HUES6 (cell line): ENCODE measurements around the gene CLCN5.

ENCODE experiments used
- H3K27ac ChIP-seq: 2 replicates; pipeline ENCODE4 v1.7.0; 2013; ENCODE audit warnings: low read depth, mild to moderate bottlenecking, low read length, inconsistent platforms
- H3K27me3 ChIP-seq: 2 replicates; pipeline ENCODE4 v1.6.1; 2013; ENCODE audit warnings: low read length; ENCODE audit not compliant: control insufficient read depth, insufficient read depth
- H3K36me3 ChIP-seq: 2 replicates; pipeline ENCODE4 v1.6.1; 2013; ENCODE audit warnings: low read length; ENCODE audit not compliant: control insufficient read depth, insufficient read depth
- H3K4me1 ChIP-seq: 2 replicates; pipeline ENCODE4 v1.6.1; 2013; ENCODE audit warnings: low read length; ENCODE audit not compliant: control insufficient read depth, insufficient read depth
- H3K4me3 ChIP-seq: 2 replicates; pipeline ENCODE4 v1.5.1; 2013; ENCODE audit warnings: low read depth, low read length
- H3K9ac ChIP-seq: one replicate; pipeline ENCODE4 v1.6.1; 2013; ENCODE audit warnings: mild to moderate bottlenecking, low read length
- H3K9me3 ChIP-seq: 2 replicates; pipeline ENCODE4 v1.6.1; 2013; ENCODE audit warnings: low read depth, low read length; ENCODE audit not compliant: control insufficient read depth, insufficient read depth

The CLCN5 gene

GRCh38 chrX:49934148-49934547 lies 11.8 kb downstream of the CLCN5 start:
- no peak overlapping the region for H3K9ac ChIP-seq
- no peak overlapping the region for H3K27ac ChIP-seq
- H3K9me3 ChIP-seq = peaks cover 10% of the 10 kb centered on the region; the same call in 1 of the 2 replicates
- no peaks in the 10 kb centered on the region for H3K27me3 ChIP-seq
- no peak overlapping the region for H3K4me3 ChIP-seq
- no peaks in the 10 kb centered on the region for H3K36me3 ChIP-seq
- no peaks in the 10 kb centered on the region for H3K4me1 ChIP-seq

GRCh38 chrX:49934729-49935128 lies 12.3 kb downstream of the CLCN5 start:
- Histone ChIP-seq H3K4me3 (no peak overlapping the region), H3K9me3 (peaks cover 10% of the 10 kb centered on the region; the same call in 1 of the 2 replicates), H3K9ac (no peak overlapping the region), H3K36me3 (no peaks in the 10 kb centered on the region), H3K27ac (no peak overlapping the region), H3K27me3 (no peaks in the 10 kb centered on the region), H3K4me1 (no peaks in the 10 kb centered on the region)

GRCh38 chrX:49947781-49948180 lies 25.4 kb downstream of the CLCN5 start:
- no peak overlapping the region for H3K4me3 ChIP-seq
- no peaks in the 10 kb centered on the region for H3K4me1 ChIP-seq
- no peaks in the 10 kb centered on the region for H3K27me3 ChIP-seq
- no peak overlapping the region for H3K9ac ChIP-seq
- no peak overlapping the region for H3K27ac ChIP-seq
- H3K9me3 ChIP-seq = no peaks in the 10 kb centered on the region
- no peaks in the 10 kb centered on the region for H3K36me3 ChIP-seq

- Histone ChIP-seq H3K27ac (no peak overlapping the region), H3K36me3 (no peaks in the 10 kb centered on the region), H3K27me3 (no peaks in the 10 kb centered on the region), H3K9ac (no peak overlapping the region), H3K9me3 (no peaks in the 10 kb centered on the region), H3K4me3 (no peak overlapping the region), H3K4me1 (no peaks in the 10 kb centered on the region)
Measured at GRCh38 chrX:49949961-49950360, 27.6 kb downstream of the CLCN5 start.

- Histone ChIP-seq H3K36me3 (no peaks in the 10 kb centered on the region), H3K9me3 (no peaks in the 10 kb centered on the region; the same call in 1 of the 2 replicates), H3K4me1 (no peaks in the 10 kb centered on the region), H3K27ac (no peak overlapping the region), H3K9ac (no peak overlapping the region), H3K27me3 (no peaks in the 10 kb centered on the region), H3K4me3 (no peak overlapping the region)
Measured at GRCh38 chrX:49951524-49952193, 29.3 kb downstream of the CLCN5 start.

- Histone ChIP-seq H3K36me3 (no peaks in the 10 kb centered on the region), H3K4me3 (no peak overlapping the region), H3K9ac (no peak overlapping the region), H3K9me3 (peaks cover 3% of the 10 kb centered on the region; the same call in 1 of the 2 replicates), H3K4me1 (no peaks in the 10 kb centered on the region), H3K27ac (no peak overlapping the region), H3K27me3 (no peaks in the 10 kb centered on the region)
Measured at GRCh38 chrX:49956313-49956712, 33.9 kb downstream of the CLCN5 start.

- no peaks in the 10 kb centered on the region for H3K4me1 ChIP-seq
- H3K9me3 ChIP-seq = peaks cover 3% of the 10 kb centered on the region; the same call in 1 of the 2 replicates
- H3K27me3 ChIP-seq = no peaks in the 10 kb centered on the region
- no peaks in the 10 kb centered on the region for H3K36me3 ChIP-seq
- no peak overlapping the region for H3K4me3 ChIP-seq
- no peak overlapping the region for H3K27ac ChIP-seq
- no peak overlapping the region for H3K9ac ChIP-seq
Measured at GRCh38 chrX:49958727-49959485, 36.5 kb downstream of the CLCN5 start.

- Histone ChIP-seq H3K4me3 (no peak overlapping the region), H3K9ac (no peak overlapping the region), H3K27ac (no peak overlapping the region), H3K27me3 (no peaks in the 10 kb centered on the region), H3K9me3 (peaks cover 3% of the 10 kb centered on the region; the same call in 1 of the 2 replicates), H3K36me3 (no peaks in the 10 kb centered on the region), H3K4me1 (no peaks in the 10 kb centered on the region)
Measured at GRCh38 chrX:49959602-49960001, 37.2 kb downstream of the CLCN5 start.

GRCh38 chrX:49960061-49960460 lies 37.7 kb downstream of the CLCN5 start:
- H3K27ac ChIP-seq = no peak overlapping the region
- H3K36me3 ChIP-seq = no peaks in the 10 kb centered on the region
- H3K4me3 ChIP-seq = no peak overlapping the region
- no peaks in the 10 kb centered on the region for H3K4me1 ChIP-seq
- H3K27me3 ChIP-seq = no peaks in the 10 kb centered on the region
- H3K9me3 ChIP-seq = peaks cover 3% of the 10 kb centered on the region; the same call in 1 of the 2 replicates
- no peak overlapping the region for H3K9ac ChIP-seq

- Histone ChIP-seq H3K9ac (no peak overlapping the region), H3K27me3 (no peaks in the 10 kb centered on the region), H3K36me3 (no peaks in the 10 kb centered on the region), H3K27ac (no peak overlapping the region), H3K9me3 (0 out of 2 replicates have a peak, but pooled peaks cover 3% of the 10 kb centered on the region), H3K4me1 (no peaks in the 10 kb centered on the region), H3K4me3 (no peak overlapping the region)
Measured at GRCh38 chrX:49970674-49971073, 48.3 kb downstream of the CLCN5 start.

GRCh38 chrX:49972328-49972860 lies 50.0 kb downstream of the CLCN5 start:
- Histone ChIP-seq H3K9ac (no peak overlapping the region), H3K4me3 (no peak overlapping the region), H3K36me3 (no peaks in the 10 kb centered on the region), H3K9me3 (0 out of 2 replicates have a peak, but pooled peaks cover 3% of the 10 kb centered on the region), H3K27ac (no peak overlapping the region), H3K4me1 (no peaks in the 10 kb centered on the region), H3K27me3 (no peaks in the 10 kb centered on the region; the same call in 1 of the 2 replicates)
